Ishikawa (cell line): ENCODE measurements around the gene SLC9A7.

Experiments used
- EP300 ChIP-seq: IDR thresholded peaks from 2 replicates; pipeline ENCODE4 v1.6.1; 2012; ENCODE audit warnings: borderline replicate concordance
- RAD21 ChIP-seq: IDR thresholded peaks from 2 replicates; pipeline ENCODE4 v1.6.1; 2012; ENCODE audit warnings: low read depth
- TF ChIP-seq, protein P1 (sequence below): IDR thresholded peaks from 2 replicates; pipeline ENCODE4 v1.6.1; 2012

DNA sequence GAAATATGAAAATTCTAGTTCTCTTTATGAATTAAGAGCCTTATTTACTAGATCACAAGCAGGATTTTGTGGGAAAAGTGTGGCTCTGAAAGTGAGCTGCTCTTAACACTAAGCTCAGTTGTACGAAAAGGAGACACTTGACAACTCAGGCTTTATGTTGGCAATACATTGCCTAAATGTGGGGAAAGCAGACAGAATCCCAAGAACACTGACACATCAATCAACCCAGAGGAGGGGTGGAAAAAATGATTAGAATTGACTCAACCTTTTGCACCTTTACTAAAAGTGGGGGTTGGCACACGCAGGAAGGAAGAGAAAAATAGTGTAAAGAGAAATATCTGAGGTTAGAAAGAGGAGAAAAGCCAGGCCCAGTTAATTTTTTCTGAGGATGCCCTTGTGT is 123.7 kb downstream of the SLC9A7 start:
- TF ChIP-seq EP300 (no peak), RAD21 (no peak)
- TF ChIP-seq, protein P1, sequence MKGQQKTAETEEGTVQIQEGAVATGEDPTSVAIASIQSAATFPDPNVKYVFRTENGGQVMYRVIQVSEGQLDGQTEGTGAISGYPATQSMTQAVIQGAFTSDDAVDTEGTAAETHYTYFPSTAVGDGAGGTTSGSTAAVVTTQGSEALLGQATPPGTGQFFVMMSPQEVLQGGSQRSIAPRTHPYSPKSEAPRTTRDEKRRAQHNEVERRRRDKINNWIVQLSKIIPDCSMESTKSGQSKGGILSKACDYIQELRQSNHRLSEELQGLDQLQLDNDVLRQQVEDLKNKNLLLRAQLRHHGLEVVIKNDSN: no peak
